ENCODE data around the gene ACSL6. TPM values are rescaled to one million over a fixed set of nuclear protein-coding genes. Genes with fewer than 3 reads are reported as not detected.

The ACSL6 gene
- polyA plus RNA-seq, 2 of the 4 experiments (the other 2 are of a cell fraction) = 0.06 to 0.09 TPM

- no peak for TF ChIP-seq RNF2 (IDR thresholded peaks at IDR 0.05; ENCODE audit: borderline replicate concordance, low read depth)
- no peak for TF ChIP-seq RARB (CRISPR knock-in tag; IDR thresholded peaks at IDR 0.05)
- TF ChIP-seq FOSL2 (IDR thresholded peaks at IDR 0.05) = no peak
- no peak for TF ChIP-seq FOSL2 (CRISPR knock-in tag; IDR thresholded peaks at IDR 0.05)
- TF ChIP-seq CHD4 (IDR thresholded peaks at IDR 0.05; ENCODE audit: borderline replicate concordance) = no peak
- no peak for TF ChIP-seq MAZ (IDR thresholded peaks at IDR 0.05; ENCODE audit: borderline replicate concordance, low read depth, low read length)
- TF ChIP-seq, protein P1, sequence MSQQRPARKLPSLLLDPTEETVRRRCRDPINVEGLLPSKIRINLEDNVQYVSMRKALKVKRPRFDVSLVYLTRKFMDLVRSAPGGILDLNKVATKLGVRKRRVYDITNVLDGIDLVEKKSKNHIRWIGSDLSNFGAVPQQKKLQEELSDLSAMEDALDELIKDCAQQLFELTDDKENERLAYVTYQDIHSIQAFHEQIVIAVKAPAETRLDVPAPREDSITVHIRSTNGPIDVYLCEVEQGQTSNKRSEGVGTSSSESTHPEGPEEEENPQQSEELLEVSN (IDR thresholded peaks at IDR 0.05; ENCODE audit: borderline replicate concordance, low read depth) = no peak
Observed at GRCh38 chr5:131965826-131966415, 45.5 kb downstream of the ACSL6 start (continued).

DNA sequence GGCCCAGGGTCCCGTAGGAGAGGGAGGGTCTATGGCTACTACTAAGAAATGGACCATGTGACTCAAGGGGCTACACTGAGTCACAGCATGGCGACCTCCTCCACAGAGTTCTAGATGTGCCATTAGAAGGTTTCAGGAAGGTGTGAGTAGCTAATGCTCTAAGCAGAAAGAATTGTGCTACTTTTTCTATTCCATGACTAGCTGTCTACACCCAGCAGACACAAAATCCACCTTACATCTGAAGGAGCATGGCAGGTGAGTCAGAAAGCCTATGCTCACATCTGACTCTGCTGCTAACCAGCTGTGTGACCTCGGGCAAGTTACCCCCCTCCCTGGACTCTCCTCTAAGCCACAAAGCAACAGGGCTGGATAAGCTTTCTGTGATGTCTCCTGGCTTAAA lies 51.6 kb downstream of the ACSL6 start:
- ATAC-seq = no peak
- ChIA-PET POLR2A (no interaction called here), CTCF (no interaction called here)
- no peaks in the 10 kb centered on the region for H3K9me3 ChIP-seq
- H3K4me2 ChIP-seq = no peak overlapping the region
- WGBS (ENCODE audit: missing lambda C conversion rate) = 39% methylated on average over 3 of the region's 3 CpGs
- H3K4me3 ChIP-seq = no peak overlapping the region
- DNase-seq (ENCODE audit: low read depth in 1 of 2, low spot score in 1 of 2) = no peak
- FAIRE-seq = no peak
- no peak overlapping the region for H3K27ac ChIP-seq
- no peak for TF ChIP-seq GATA3 (IDR thresholded peaks at IDR 0.05; ENCODE audit: borderline replicate concordance)
- no peak for TF ChIP-seq FOSB (CRISPR knock-in tag; IDR thresholded peaks at IDR 0.05)
- TF ChIP-seq POLR2A (IDR thresholded peaks at IDR 0.05; ENCODE audit: low read length) = no peak
- no peak for TF ChIP-seq BCL3 (IDR thresholded peaks at IDR 0.05)
- TF ChIP-seq RAD21 (conservative IDR thresholded peaks at IDR 0.05 in 1 of 2, IDR thresholded peaks at IDR 0.05 in 1 of 2) = no peak
- TF ChIP-seq RNF2 (IDR thresholded peaks at IDR 0.05; ENCODE audit: borderline replicate concordance, low read depth) = no peak
- no peak for TF ChIP-seq HOXA7 (CRISPR knock-in tag; IDR thresholded peaks at IDR 0.05)
- TF ChIP-seq CHD4 (IDR thresholded peaks at IDR 0.05; ENCODE audit: borderline replicate concordance) = no peak
- no peak for TF ChIP-seq CBX2 (IDR thresholded peaks at IDR 0.05; ENCODE audit: borderline replicate concordance, low read depth)
- TF ChIP-seq, protein P2, sequence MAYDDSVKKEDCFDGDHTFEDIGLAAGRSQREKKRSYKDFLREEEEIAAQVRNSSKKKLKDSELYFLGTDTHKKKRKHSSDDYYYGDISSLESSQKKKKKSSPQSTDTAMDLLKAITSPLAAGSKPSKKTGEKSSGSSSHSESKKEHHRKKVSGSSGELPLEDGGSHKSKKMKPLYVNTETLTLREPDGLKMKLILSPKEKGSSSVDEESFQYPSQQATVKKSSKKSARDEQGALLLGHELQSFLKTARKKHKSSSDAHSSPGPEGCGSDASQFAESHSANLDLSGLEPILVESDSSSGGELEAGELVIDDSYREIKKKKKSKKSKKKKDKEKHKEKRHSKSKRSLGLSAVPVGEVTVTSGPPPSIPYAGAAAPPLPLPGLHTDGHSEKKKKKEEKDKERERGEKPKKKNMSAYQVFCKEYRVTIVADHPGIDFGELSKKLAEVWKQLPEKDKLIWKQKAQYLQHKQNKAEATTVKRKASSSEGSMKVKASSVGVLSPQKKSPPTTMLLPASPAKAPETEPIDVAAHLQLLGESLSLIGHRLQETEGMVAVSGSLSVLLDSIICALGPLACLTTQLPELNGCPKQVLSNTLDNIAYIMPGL (CRISPR knock-in tag; IDR thresholded peaks at IDR 0.05; ENCODE audit: borderline replicate concordance) = no peak
- TF ChIP-seq, protein P3, sequence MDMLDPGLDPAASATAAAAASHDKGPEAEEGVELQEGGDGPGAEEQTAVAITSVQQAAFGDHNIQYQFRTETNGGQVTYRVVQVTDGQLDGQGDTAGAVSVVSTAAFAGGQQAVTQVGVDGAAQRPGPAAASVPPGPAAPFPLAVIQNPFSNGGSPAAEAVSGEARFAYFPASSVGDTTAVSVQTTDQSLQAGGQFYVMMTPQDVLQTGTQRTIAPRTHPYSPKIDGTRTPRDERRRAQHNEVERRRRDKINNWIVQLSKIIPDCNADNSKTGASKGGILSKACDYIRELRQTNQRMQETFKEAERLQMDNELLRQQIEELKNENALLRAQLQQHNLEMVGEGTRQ (IDR thresholded peaks at IDR 0.05) = no peak
- TF ChIP-seq, protein P1 (IDR thresholded peaks at IDR 0.05; ENCODE audit: borderline replicate concordance, low read depth) = no peak
- no peak for TF ChIP-seq RARB (CRISPR knock-in tag; IDR thresholded peaks at IDR 0.05)
- no peak for TF ChIP-seq NR3C1 (IDR thresholded peaks at IDR 0.05)
- TF ChIP-seq JUN (IDR thresholded peaks at IDR 0.05) = no peak
- TF ChIP-seq ZFP36 (IDR thresholded peaks at IDR 0.05; ENCODE audit: borderline replicate concordance, partially characterized antibody) = no peak
- TF ChIP-seq HOXB5 (CRISPR knock-in tag; IDR thresholded peaks at IDR 0.05) = no peak
- no peaks in the 10 kb centered on the region for H3K4me1 ChIP-seq
